Bronchial epithelial cell (primary cell): ENCODE results near the gene SLC44A2. TPM values are rescaled to one million over a fixed set of nuclear protein-coding genes. Genes with fewer than 3 reads are reported as not detected.
"Not testable (repeated sequence)": the region's sequence is repeated elsewhere in the genome, so short reads cannot be mapped to it uniquely, and the experiment has no call there.

Source experiments
- DNase-seq: peaks from one replicate; pipeline ENCODE4 v3.0.0-alpha.2; 2010; ENCODE audit warnings: low read depth
- FAIRE-seq: peaks from 2 replicates; lab custom pipeline; 2011; peaks lifted over from hg19 to GRCh38; lab: Jason Lieb, UNC
- H3K27me3 ChIP-seq: 2 replicates; pipeline ENCODE4 v1.5.1; 2011; ENCODE audit warnings: low read length; ENCODE audit not compliant: control insufficient read depth, insufficient read depth
- H3K36me3 ChIP-seq: 2 replicates; pipeline ENCODE4 v1.5.1; 2011; ENCODE audit warnings: low read length; ENCODE audit not compliant: control insufficient read depth, insufficient read depth
- H3K4me3 ChIP-seq: 2 replicates; pipeline ENCODE4 v1.5.1; 2011; ENCODE audit warnings: mild to moderate bottlenecking, low read depth, low read length, control low read depth
- total RNA-seq: library from RNA; depleted of rRNA; stranded (reverse); fragments of >200 nt; gene quantifications from 2 replicates; pipeline ENCODE4 v1.2.1, GENCODE V29; 2014
- TF ChIP-seq, protein P1 (sequence below): IDR thresholded peaks from 2 replicates; pipeline ENCODE4 v1.5.1; 2011; ENCODE audit warnings: mild to moderate bottlenecking, moderate library complexity, low read length, control low read depth, inconsistent platforms; ENCODE audit not compliant: insufficient read depth, severe bottlenecking

SLC44A2 gene
- total RNA-seq, 1 donor from 2014 or later: 18.7 TPM

DNA sequence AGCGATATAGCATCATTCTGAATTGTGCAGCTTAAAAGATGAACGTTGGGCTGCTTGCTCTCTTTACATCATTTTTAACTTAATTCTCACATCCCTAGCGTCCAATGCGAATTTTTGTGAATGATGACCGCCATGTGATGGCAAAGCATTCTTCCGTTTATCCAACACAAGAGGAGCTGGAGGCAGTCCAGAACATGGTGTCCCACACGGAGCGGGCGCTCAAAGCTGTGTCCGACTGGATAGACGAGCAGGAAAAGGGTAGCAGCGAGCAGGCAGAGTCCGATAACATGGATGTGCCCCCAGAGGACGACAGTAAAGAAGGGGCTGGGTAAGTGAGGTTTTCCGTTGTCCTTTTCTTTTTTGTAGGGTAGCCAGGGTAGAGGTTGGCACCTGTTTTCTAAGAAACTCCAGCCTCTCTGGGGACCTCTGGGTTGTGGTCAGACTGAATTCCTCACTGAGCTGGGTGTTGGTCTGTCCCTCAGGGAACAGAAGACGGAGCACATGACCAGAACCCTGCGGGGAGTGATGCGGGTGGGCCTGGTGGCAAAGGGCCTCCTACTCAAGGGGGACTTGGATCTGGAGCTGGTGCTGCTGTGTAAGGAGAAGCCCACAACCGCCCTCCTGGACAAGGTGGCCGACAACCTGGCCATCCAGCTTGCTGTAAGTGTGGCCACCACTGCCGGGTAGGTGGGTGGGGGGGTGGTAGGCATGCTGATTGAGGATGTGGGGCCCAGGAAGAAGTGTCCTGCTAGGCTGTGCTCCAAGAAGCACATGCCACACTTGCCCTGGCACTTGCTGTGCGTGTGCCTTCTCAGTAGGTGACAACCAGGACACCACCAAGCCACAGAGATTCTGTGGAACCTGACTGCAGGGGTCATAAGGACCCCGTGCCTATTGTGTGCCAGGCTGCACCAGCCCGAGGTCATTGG is 45.8 kb downstream of the SLC44A2 start:
- Histone ChIP-seq H3K27me3 (no peaks in the 10 kb centered on the region), H3K4me3 (no peak overlapping the region), H3K36me3 (peaks cover 21% of the 10 kb centered on the region)
- TF ChIP-seq, protein P1, sequence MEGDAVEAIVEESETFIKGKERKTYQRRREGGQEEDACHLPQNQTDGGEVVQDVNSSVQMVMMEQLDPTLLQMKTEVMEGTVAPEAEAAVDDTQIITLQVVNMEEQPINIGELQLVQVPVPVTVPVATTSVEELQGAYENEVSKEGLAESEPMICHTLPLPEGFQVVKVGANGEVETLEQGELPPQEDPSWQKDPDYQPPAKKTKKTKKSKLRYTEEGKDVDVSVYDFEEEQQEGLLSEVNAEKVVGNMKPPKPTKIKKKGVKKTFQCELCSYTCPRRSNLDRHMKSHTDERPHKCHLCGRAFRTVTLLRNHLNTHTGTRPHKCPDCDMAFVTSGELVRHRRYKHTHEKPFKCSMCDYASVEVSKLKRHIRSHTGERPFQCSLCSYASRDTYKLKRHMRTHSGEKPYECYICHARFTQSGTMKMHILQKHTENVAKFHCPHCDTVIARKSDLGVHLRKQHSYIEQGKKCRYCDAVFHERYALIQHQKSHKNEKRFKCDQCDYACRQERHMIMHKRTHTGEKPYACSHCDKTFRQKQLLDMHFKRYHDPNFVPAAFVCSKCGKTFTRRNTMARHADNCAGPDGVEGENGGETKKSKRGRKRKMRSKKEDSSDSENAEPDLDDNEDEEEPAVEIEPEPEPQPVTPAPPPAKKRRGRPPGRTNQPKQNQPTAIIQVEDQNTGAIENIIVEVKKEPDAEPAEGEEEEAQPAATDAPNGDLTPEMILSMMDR: no peak
- FAIRE-seq: no peak
- DNase-seq: no peak

DNA sequence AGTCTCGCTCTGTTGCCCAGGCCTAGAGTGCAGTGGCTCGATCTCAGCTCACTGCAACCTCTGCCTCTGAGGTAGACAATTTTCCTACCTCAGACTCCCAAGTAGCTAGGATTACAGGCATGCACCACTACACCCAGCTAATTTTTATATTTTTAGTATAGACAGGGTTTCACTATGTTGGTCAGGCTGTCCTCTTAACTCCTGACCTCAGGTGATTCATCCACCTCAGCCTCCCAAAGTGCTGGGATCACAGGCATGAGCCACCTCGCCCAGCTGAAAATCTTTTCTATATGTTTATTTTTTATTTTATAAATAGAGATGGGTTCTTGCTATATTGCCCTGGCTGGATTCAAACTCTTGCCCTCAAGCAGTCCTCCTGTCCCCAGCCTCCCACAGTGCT is 46.6 kb downstream of the SLC44A2 start:
- peaks cover 22% of the 10 kb centered on the region for H3K36me3 ChIP-seq
- not testable (repeated sequence) for FAIRE-seq, H3K4me3 ChIP-seq, DNase-seq, H3K27me3 ChIP-seq

DNA sequence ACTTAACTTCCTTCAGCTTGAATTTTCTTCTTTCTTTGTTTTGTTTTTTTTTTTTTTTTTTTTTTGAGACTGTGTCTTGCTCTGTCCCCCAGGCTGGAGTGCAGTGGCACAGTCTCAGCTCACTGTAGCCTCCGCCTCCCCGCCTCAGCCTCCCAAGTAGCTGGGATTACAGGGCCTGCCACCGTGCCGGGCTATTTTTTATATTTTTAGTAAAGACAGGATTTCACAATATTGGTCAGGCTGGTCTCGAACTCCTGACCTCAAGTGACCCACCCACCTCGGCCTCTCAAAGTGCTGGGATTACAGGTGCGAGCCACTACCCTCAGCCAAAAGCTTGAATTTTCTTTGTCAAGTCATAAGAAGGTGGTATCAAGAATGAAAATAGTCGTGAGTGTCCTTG is 49.9 kb downstream of the SLC44A2 start:
- H3K36me3 ChIP-seq: peaks cover 44% of the 10 kb centered on the region

DNA sequence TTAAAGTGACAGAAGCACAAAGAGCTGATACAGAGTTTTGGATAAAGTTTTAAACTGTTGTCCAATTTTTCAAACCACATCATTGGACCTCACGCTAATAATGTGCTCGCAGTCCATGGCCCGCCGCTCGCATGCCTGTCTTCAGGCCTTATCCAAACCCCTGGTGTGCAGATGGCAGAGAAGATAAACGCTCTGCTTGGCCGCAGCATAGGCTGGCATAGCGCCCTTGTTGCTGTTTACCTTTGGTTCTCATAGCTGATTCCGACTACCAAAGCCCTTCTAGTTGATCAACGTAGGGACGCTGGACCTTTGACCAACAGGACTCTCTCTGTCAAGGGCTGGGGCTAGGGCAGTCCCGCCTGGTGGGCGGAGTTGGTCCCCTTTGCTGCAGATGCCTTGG is 52.4 kb downstream of the SLC44A2 start:
- TF ChIP-seq, protein P1: no peak
- Histone ChIP-seq H3K4me3 (no peak overlapping the region), H3K27me3 (no peaks in the 10 kb centered on the region), H3K36me3 (peaks cover 58% of the 10 kb centered on the region)
- no peak for FAIRE-seq
- DNase-seq: no peak

More for the DNA sequence above, 49.9 kb downstream of the SLC44A2 start:
- not testable (repeated sequence) for FAIRE-seq, DNase-seq, H3K4me3 ChIP-seq, H3K27me3 ChIP-seq

DNA sequence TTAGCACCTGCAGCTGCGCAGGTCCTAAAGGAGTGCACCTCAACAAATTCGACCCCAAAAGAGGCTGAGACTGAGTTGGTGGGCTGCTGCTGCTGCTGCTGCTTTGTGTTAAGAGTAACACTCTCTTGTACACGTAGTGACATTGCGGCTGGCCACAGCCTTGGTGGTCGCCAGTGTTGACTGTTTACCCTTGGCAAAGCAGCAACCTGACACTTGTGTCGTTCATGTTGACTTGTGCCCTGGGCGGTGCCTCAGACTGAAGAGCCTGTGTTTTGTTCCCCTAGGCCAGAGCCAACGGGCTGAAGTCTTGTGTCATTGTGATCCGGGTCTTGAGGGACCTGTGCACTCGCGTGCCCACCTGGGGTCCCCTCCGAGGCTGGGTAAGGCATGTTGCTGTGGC is 53.5 kb downstream of the SLC44A2 start:
- H3K36me3 ChIP-seq: peaks cover 64% of the 10 kb centered on the region
- DNase-seq: no peak

DNA sequence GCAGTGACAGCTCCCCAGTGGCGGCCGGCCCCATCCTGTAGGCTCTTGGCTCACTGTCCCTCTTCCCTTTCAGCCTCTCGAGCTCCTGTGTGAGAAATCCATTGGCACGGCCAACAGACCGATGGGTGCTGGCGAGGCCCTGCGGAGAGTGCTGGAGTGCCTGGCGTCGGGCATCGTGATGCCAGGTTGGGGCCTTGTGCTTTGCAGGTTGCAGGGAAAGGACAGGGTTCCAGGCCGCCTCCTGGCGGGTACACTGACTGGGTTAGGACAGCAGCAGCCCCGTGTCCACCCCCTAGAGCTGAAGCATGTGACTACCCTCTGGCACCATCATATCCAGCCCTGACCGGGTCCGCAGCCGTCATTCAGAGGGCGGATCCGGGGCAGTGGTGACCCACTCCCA is 54.4 kb downstream of the SLC44A2 start:
- FAIRE-seq (no peak), DNase-seq (no peak)
- TF ChIP-seq, protein P1: no peak
- H3K36me3 ChIP-seq: peaks cover 63% of the 10 kb centered on the region
- no peak overlapping the region for H3K4me3 ChIP-seq
- H3K27me3 ChIP-seq: no peaks in the 10 kb centered on the region

More for the DNA sequence above, 53.5 kb downstream of the SLC44A2 start:
- TF ChIP-seq, protein P1: no peak
- Histone ChIP-seq H3K4me3 (no peak overlapping the region), H3K27me3 (no peaks in the 10 kb centered on the region)
- FAIRE-seq: no peak
